Measurements from ENCODE around the gene TGFBR3L.

DNA sequence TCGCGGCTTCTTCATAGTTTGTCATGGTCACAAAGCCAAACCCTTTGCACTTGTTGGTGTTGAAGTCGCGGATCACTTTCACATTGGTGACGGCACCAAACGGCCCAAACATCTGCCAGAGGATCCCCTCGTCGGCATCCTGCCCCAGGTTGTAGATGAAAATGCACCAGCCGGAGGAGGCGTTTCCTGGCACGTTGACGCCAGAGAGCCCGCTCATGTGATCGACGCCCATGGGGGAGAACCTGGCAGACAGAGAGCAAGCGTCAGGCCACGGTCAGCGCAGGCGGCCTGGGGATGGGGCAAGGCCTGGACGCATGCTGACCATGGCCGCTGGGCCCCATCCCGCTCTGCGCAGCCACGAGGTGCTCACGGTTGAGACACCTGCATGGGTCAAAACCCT lies 48.9 kb downstream of the TGFBR3L start:
- TF ChIP-seq, protein P1, sequence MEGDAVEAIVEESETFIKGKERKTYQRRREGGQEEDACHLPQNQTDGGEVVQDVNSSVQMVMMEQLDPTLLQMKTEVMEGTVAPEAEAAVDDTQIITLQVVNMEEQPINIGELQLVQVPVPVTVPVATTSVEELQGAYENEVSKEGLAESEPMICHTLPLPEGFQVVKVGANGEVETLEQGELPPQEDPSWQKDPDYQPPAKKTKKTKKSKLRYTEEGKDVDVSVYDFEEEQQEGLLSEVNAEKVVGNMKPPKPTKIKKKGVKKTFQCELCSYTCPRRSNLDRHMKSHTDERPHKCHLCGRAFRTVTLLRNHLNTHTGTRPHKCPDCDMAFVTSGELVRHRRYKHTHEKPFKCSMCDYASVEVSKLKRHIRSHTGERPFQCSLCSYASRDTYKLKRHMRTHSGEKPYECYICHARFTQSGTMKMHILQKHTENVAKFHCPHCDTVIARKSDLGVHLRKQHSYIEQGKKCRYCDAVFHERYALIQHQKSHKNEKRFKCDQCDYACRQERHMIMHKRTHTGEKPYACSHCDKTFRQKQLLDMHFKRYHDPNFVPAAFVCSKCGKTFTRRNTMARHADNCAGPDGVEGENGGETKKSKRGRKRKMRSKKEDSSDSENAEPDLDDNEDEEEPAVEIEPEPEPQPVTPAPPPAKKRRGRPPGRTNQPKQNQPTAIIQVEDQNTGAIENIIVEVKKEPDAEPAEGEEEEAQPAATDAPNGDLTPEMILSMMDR (IDR thresholded peaks at IDR 0.05): no peak
- no peak for TF ChIP-seq POLR2A (IDR thresholded peaks at IDR 0.05)

All from testis (tissue), 2 donors.